MM.1S (cell line): ENCODE data around the gene HSPA2.

Source experiments
- DNase-seq: peaks from one replicate; pipeline ENCODE4 v3.0.0-alpha.2; 2015
- H2AFZ ChIP-seq: fragments of 300-600 bp; sonication (generic); 2 replicates; pipeline ENCODE4 v1.6.0; 2016; ENCODE audit warnings: antibody characterized with exemption, low read length
- H3F3A ChIP-seq: fragments of 300-600 bp; sonication (generic); 2 replicates; pipeline ENCODE4 v1.6.1; 2016; ENCODE audit warnings: mild to moderate bottlenecking, antibody characterized with exemption, low read length, moderate library complexity, mixed read lengths; ENCODE audit not compliant: insufficient read depth
- H3K27ac ChIP-seq: fragments of 300-600 bp; sonication (generic); 2 replicates; pipeline ENCODE4 v1.5.1; 2016; ENCODE audit warnings: mild to moderate bottlenecking, low read length
- H3K27me3 ChIP-seq: fragments of 300-600 bp; sonication (generic); replicated peaks from 2 replicates; pipeline ENCODE4 v1.6.0; 2016; ENCODE audit warnings: low read length; ENCODE audit not compliant: insufficient read depth
- H3K36me3 ChIP-seq: fragments of 300-600 bp; sonication (generic); replicated peaks from 2 replicates; pipeline ENCODE4 v1.6.1; 2016; ENCODE audit warnings: mild to moderate bottlenecking, low read length, mixed read lengths; ENCODE audit not compliant: insufficient read depth
- H3K4me1 ChIP-seq: fragments of 300-600 bp; sonication (generic); 2 replicates; pipeline ENCODE4 v1.6.1; 2016; ENCODE audit warnings: low read length, mixed read lengths
- H3K4me2 ChIP-seq: fragments of 300-600 bp; sonication (generic); 2 replicates; pipeline ENCODE4 v1.6.0; 2016; ENCODE audit warnings: low read depth, low read length
- H3K4me3 ChIP-seq: fragments of 300-600 bp; sonication (generic); 2 replicates; pipeline ENCODE4 v1.5.1; 2016; ENCODE audit warnings: low read length, mixed read lengths
- H3K79me2 ChIP-seq: fragments of 300-600 bp; sonication (generic); 2 replicates; pipeline ENCODE4 v1.6.1; 2016; ENCODE audit warnings: mixed run types, low read length, mixed read lengths
- H3K9ac ChIP-seq: fragments of 300-600 bp; sonication (generic); 2 replicates; pipeline ENCODE4 v1.6.1; 2016; ENCODE audit warnings: low read length, mixed read lengths
- H3K9me2 ChIP-seq: fragments of 300-600 bp; sonication (generic); replicated peaks from 2 replicates; pipeline ENCODE4 v1.6.1; 2016; ENCODE audit warnings: mild to moderate bottlenecking, low read length, mixed read lengths; ENCODE audit not compliant: insufficient read depth
- H3K9me3 ChIP-seq: fragments of 300-600 bp; sonication (generic); replicated peaks from 2 replicates; pipeline ENCODE4 v1.6.1; 2016; ENCODE audit warnings: mild to moderate bottlenecking, low read length, mixed read lengths; ENCODE audit not compliant: insufficient read depth
- H4K20me1 ChIP-seq: fragments of 300-600 bp; sonication (generic); 2 replicates; pipeline ENCODE4 v1.6.1; 2016; ENCODE audit warnings: mild to moderate bottlenecking, low read length, moderate library complexity, mixed read lengths; ENCODE audit not compliant: insufficient read depth
- CTCF ChIP-seq: fragments of 300-600 bp; sonication (generic); IDR thresholded peaks from 2 replicates; pipeline ENCODE4 v1.5.1; 2016; ENCODE audit warnings: antibody characterized with exemption, low read length, mixed read lengths
- EZH2 ChIP-seq: fragments of 300-600 bp; sonication (generic); optimal IDR thresholded peaks from 2 replicates; pipeline ENCODE3; 2017; ENCODE audit warnings: low read depth, mild to moderate bottlenecking, antibody characterized with exemption, low read length, mixed read lengths
- EZH2phosphoT487 ChIP-seq: fragments of 300-600 bp; sonication (generic); IDR thresholded peaks from 2 replicates; pipeline ENCODE4 v1.6.1; 2018; ENCODE audit warnings: antibody characterized with exemption, low read length

The HSPA2 gene

GRCh38 chr14:64562436-64562835 is 21.9 kb downstream of the HSPA2 start:
- TF ChIP-seq CTCF (no peak), EZH2 (no peak), EZH2phosphoT487 (no peak)
- no peaks in the 10 kb centered on the region for H3K79me2 ChIP-seq
- H3K9me3 ChIP-seq, result no peaks in the 10 kb centered on the region
- no peaks in the 10 kb centered on the region for H3K9me2 ChIP-seq
- no peaks in the 10 kb centered on the region for H3K27me3 ChIP-seq
- H3K4me2 ChIP-seq, result no peak overlapping the region
- H3F3A ChIP-seq, result no peaks in the 10 kb centered on the region
- no peak overlapping the region for H2AFZ ChIP-seq
- H4K20me1 ChIP-seq, result no peaks in the 10 kb centered on the region
- no peaks in the 10 kb centered on the region for H3K4me1 ChIP-seq
- no peak overlapping the region for H3K4me3 ChIP-seq
- H3K36me3 ChIP-seq, result no peaks in the 10 kb centered on the region
- no peak for DNase-seq
- H3K9ac ChIP-seq, result no peak overlapping the region
- H3K27ac ChIP-seq, result no peak overlapping the region

GRCh38 chr14:64563696-64564095 is 23.2 kb downstream of the HSPA2 start:
- no peak overlapping the region for H3K9ac ChIP-seq
- H3K4me3 ChIP-seq, result no peak overlapping the region
- no peak for DNase-seq
- no peaks in the 10 kb centered on the region for H3K9me3 ChIP-seq
- H3F3A ChIP-seq, result no peaks in the 10 kb centered on the region
- TF ChIP-seq CTCF (no peak), EZH2 (no peak), EZH2phosphoT487 (no peak)
- H4K20me1 ChIP-seq, result no peaks in the 10 kb centered on the region
- no peaks in the 10 kb centered on the region for H3K27me3 ChIP-seq
- H3K79me2 ChIP-seq, result no peaks in the 10 kb centered on the region
- no peaks in the 10 kb centered on the region for H3K9me2 ChIP-seq
- no peak overlapping the region for H3K27ac ChIP-seq
- H2AFZ ChIP-seq, result no peak overlapping the region
- H3K4me1 ChIP-seq, result no peaks in the 10 kb centered on the region
- no peak overlapping the region for H3K4me2 ChIP-seq
- no peaks in the 10 kb centered on the region for H3K36me3 ChIP-seq

GRCh38 chr14:64566651-64567122 is 26.1 kb downstream of the HSPA2 start:
- no peak for DNase-seq
- H3K9me3 ChIP-seq, result no peaks in the 10 kb centered on the region

More at GRCh38 chr14:64566651-64567122, 26.1 kb downstream of the HSPA2 start:
- no peaks in the 10 kb centered on the region for H3K9me2 ChIP-seq
- H3K4me3 ChIP-seq, result no peak overlapping the region
- no peak for TF ChIP-seq EZH2
- TF ChIP-seq CTCF, result no peak
- TF ChIP-seq EZH2phosphoT487, result no peak
- no peaks in the 10 kb centered on the region for H3K27me3 ChIP-seq
- no peaks in the 10 kb centered on the region for H3K36me3 ChIP-seq
- no peaks in the 10 kb centered on the region for H3K79me2 ChIP-seq
- H3K27ac ChIP-seq, result no peak overlapping the region
- H3K4me2 ChIP-seq, result no peak overlapping the region
- H2AFZ ChIP-seq, result no peak overlapping the region
- no peaks in the 10 kb centered on the region for H3F3A ChIP-seq
- no peaks in the 10 kb centered on the region for H3K4me1 ChIP-seq
- no peak overlapping the region for H3K9ac ChIP-seq
- no peaks in the 10 kb centered on the region for H4K20me1 ChIP-seq
